HepG2 (cell line): ENCODE data around the gene AQP12A. TPM values are rescaled to one million over a fixed set of nuclear protein-coding genes. Genes with fewer than 3 reads are reported as not detected.

ENCODE experiments used
- CREB1 ChIP-seq, 2 experiments: fragments of 450-650 bp in 1 of 2; IDR thresholded peaks; 2 replicates each; pipeline ENCODE4 v1.6.1; 2016 to 2017; ENCODE audit warnings: control low read depth in 1 of 2, mild to moderate bottlenecking in 1 of 2, missing compliant biosample characterization in 1 of 2, missing genetic modification characterization in 1 of 2
- CTCF ChIP-seq: sonication (generic); formaldehyde crosslinking; IDR thresholded peaks from 2 replicates; pipeline ENCODE4 v1.5.0; 2020; ENCODE audit warnings: mild to moderate bottlenecking, missing genetic modification reagents, moderate library complexity
- FIP1L1 ChIP-seq: fragments of 200-400 bp; formaldehyde crosslinking; IDR thresholded peaks from 2 replicates; pipeline ENCODE4 v1.6.1; 2018; ENCODE audit warnings: low read depth, mild to moderate bottlenecking, low read length, moderate library complexity, borderline replicate concordance; ENCODE audit not compliant: insufficient read depth
- IRX3 ChIP-seq: sonication (generic); formaldehyde crosslinking; IDR thresholded peaks from 2 replicates; pipeline ENCODE4 v1.8.1; 2023; ENCODE audit warnings: mild to moderate bottlenecking, low read depth, missing genetic modification reagents, borderline replicate concordance
- MIXL1 ChIP-seq: IDR thresholded peaks from 2 replicates; pipeline ENCODE4 v1.6.1; 2016
- RXRB ChIP-seq: IDR thresholded peaks from 2 replicates; pipeline ENCODE4 v1.6.1; 2016; ENCODE audit warnings: borderline replicate concordance, missing genetic modification reagents, missing compliant biosample characterization
- STAG1 ChIP-seq: sonication (generic); formaldehyde crosslinking; IDR thresholded peaks from 2 replicates; pipeline ENCODE4 v1.4.0; 2020; ENCODE audit warnings: missing genetic modification reagents
- polyA plus RNA-seq, 8 experiments: library from polyadenylated mRNA; depleted of rRNA in 3 of 8; stranded (reverse) in 7 of 8; unstranded in 1 of 8; fragments of >200 nt; fragmentation: Illumina TruSeq in 4 of 8; extraction: Trizol in 4 of 8; gene quantifications; 2 replicates each; pipeline versions ENCODE4 v1.2.1 to v1.2.3, GENCODE V29; 2011 to 2016; ENCODE audit warnings: low read depth in 4 of 8, missing spikeins in 1 of 8, mixed read lengths in 1 of 8; ENCODE audit not compliant: insufficient read depth in 1 of 8
- total RNA-seq, 5 experiments: library from RNA; depleted of rRNA; stranded (reverse); fragments of >200 nt; fragmentation: Illumina TruSeq; extraction: Trizol; gene quantifications; 2 replicates each; pipeline ENCODE4 v1.2.3, GENCODE V29; 2016; ENCODE audit warnings: low read depth in 1 of 5
- TF ChIP-seq, protein P1 (sequence below): sonication (generic); formaldehyde crosslinking; IDR thresholded peaks from 2 replicates; pipeline ENCODE4 v1.4.0; 2020; ENCODE audit warnings: low read depth, mild to moderate bottlenecking, missing genetic modification reagents
- TF ChIP-seq, protein P2 (sequence below): sonication (generic); formaldehyde crosslinking; conservative IDR thresholded peaks from 2 replicates; pipeline ENCODE4 v1.4.0; 2020; ENCODE audit warnings: missing genetic modification reagents

The AQP12A gene
- total and polyA plus RNA-seq, 2 of the 13 experiments (the other 11 are each of a cell fraction or from before 2014, with no cell fraction given), result not detected

- TF ChIP-seq, protein P1, sequence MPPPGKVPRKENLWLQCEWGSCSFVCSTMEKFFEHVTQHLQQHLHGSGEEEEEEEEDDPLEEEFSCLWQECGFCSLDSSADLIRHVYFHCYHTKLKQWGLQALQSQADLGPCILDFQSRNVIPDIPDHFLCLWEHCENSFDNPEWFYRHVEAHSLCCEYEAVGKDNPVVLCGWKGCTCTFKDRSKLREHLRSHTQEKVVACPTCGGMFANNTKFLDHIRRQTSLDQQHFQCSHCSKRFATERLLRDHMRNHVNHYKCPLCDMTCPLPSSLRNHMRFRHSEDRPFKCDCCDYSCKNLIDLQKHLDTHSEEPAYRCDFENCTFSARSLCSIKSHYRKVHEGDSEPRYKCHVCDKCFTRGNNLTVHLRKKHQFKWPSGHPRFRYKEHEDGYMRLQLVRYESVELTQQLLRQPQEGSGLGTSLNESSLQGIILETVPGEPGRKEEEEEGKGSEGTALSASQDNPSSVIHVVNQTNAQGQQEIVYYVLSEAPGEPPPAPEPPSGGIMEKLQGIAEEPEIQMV, result no peak
- TF ChIP-seq, protein P2, sequence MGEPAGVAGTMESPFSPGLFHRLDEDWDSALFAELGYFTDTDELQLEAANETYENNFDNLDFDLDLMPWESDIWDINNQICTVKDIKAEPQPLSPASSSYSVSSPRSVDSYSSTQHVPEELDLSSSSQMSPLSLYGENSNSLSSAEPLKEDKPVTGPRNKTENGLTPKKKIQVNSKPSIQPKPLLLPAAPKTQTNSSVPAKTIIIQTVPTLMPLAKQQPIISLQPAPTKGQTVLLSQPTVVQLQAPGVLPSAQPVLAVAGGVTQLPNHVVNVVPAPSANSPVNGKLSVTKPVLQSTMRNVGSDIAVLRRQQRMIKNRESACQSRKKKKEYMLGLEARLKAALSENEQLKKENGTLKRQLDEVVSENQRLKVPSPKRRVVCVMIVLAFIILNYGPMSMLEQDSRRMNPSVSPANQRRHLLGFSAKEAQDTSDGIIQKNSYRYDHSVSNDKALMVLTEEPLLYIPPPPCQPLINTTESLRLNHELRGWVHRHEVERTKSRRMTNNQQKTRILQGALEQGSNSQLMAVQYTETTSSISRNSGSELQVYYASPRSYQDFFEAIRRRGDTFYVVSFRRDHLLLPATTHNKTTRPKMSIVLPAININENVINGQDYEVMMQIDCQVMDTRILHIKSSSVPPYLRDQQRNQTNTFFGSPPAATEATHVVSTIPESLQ (CRISPR knock-in tag), result no peak
- TF ChIP-seq CREB1 (IDR thresholded peaks at IDR 0.05) (peak; percentile 78), CREB1 (CRISPR knock-in tag; IDR thresholded peaks at IDR 0.05) (no peak), IRX3 (CRISPR knock-in tag) (no peak), STAG1 (CRISPR knock-in tag) (peak; percentile 12; the same call in 1 of the 2 replicates), RXRB (CRISPR knock-in tag) (no peak), MIXL1 (CRISPR knock-in tag) (no peak), CTCF (CRISPR knock-in tag) (peak; percentile 40), FIP1L1 (no peak)
- TF ChIP-seq, all 625 proteins: peak for 4
Observed at GRCh38 chr2:240701736-240702639, 10.3 kb downstream of the AQP12A start (continued).
